HFFc6 (cell line): ENCODE measurements around the gene MYORG. TPM values are rescaled to one million over a fixed set of nuclear protein-coding genes. Genes with fewer than 3 reads are reported as not detected.
A peak's percentile ranks its signal among the peaks of the same experiment; 100 is the strongest.

ENCODE experiments used
- DNase-seq: peaks from one replicate; pipeline ENCODE4 v3.0.0-alpha.2; 2018
- H3K27ac Mint-ChIP-seq: 2 replicates; pipeline ENCODE4 v1.8.0; 2020; ENCODE audit warnings: mild to moderate bottlenecking, mixed read lengths
- H3K27me3 Mint-ChIP-seq: 2 replicates; pipeline ENCODE4 v1.8.0; 2021; ENCODE audit warnings: mild to moderate bottlenecking, moderate library complexity, mixed read lengths; ENCODE audit not compliant: insufficient read depth
- H3K36me3 Mint-ChIP-seq: 2 replicates; pipeline ENCODE4 v1.8.0; 2021; ENCODE audit warnings: low read depth, mixed read lengths
- H3K4me1 Mint-ChIP-seq: 2 replicates; pipeline ENCODE4 v1.8.0; 2020; ENCODE audit warnings: low read depth, mixed read lengths
- H3K4me3 Mint-ChIP-seq: 2 replicates; pipeline ENCODE4 v1.8.0; 2020; ENCODE audit warnings: mild to moderate bottlenecking, moderate library complexity, mixed read lengths
- H3K9me3 Mint-ChIP-seq: 2 replicates; pipeline ENCODE4 v1.8.0; 2020; ENCODE audit warnings: mild to moderate bottlenecking, mixed read lengths
- CTCF ChIP-seq: fragments of 200-600 bp; sonication (generic); IDR thresholded peaks from 2 replicates; pipeline ENCODE4 v1.5.0; 2021; ENCODE audit warnings: antibody characterized with exemption, mild to moderate bottlenecking
- total RNA-seq, 6 experiments: library from RNA; stranded (reverse); fragmentation: NEBNext Ultra II Directional; extraction: Animal tissue kit (Norgen Biotek cat#: 25700); gene quantifications; 2 replicates in 1 of 6; 3 replicates in 5 of 6; pipeline ENCODE4 v1.2.3, GENCODE V29; 2021

The MYORG gene
- total RNA-seq, 6 experiments from 2014 or later = 0.96 to 2.2 (median 1.4) TPM

- no peak for DNase-seq
- Mint-ChIP-seq H3K4me3 (no peak overlapping the region), H3K36me3 (peaks cover 10% of the 10 kb centered on the region), H3K9me3 (no peaks in the 10 kb centered on the region), H3K27ac (no peak overlapping the region), H3K27me3 (peaks cover 4% of the 10 kb centered on the region), H3K4me1 (peaks cover 27% of the 10 kb centered on the region)
- no peak for TF ChIP-seq CTCF
Measured at GRCh38 chr9:34333836-34334235, 42.9 kb downstream of the MYORG start.

- H3K4me3 Mint-ChIP-seq = no peak overlapping the region
- peaks cover 5% of the 10 kb centered on the region; the same call in 1 of the 2 replicates for H3K36me3 Mint-ChIP-seq
- no peak overlapping the region for H3K27ac Mint-ChIP-seq
Measured at GRCh38 chr9:34332076-34332964, 44.4 kb downstream of the MYORG start.

GRCh38 chr9:34331196-34331595 is 45.5 kb downstream of the MYORG start:
- H3K9me3 Mint-ChIP-seq = no peaks in the 10 kb centered on the region
- peaks cover 49% of the 10 kb centered on the region for H3K4me1 Mint-ChIP-seq
- DNase-seq = no peak
- TF ChIP-seq CTCF = no peak
- peaks cover 5% of the 10 kb centered on the region; the same call in 1 of the 2 replicates for H3K36me3 Mint-ChIP-seq
- H3K27me3 Mint-ChIP-seq = peaks cover 4% of the 10 kb centered on the region
- H3K4me3 Mint-ChIP-seq = no peak overlapping the region
- H3K27ac Mint-ChIP-seq = no peak overlapping the region

More at GRCh38 chr9:34332076-34332964, 44.4 kb downstream of the MYORG start:
- H3K27me3 Mint-ChIP-seq = peaks cover 4% of the 10 kb centered on the region
- peaks cover 38% of the 10 kb centered on the region for H3K4me1 Mint-ChIP-seq
- no peaks in the 10 kb centered on the region for H3K9me3 Mint-ChIP-seq
- peak; percentile 38 for DNase-seq
- TF ChIP-seq CTCF = peak; percentile 67; the same call in 1 of the 2 replicates

GRCh38 chr9:34328987-34329832 is 47.5 kb downstream of the MYORG start, which contains the start of the genes KIF24 and NUDT2:
TSS of gene KIF24 (minus strand) at chr9:34329268. CDS start at chr9:34311346, 17,922 bp downstream.
TSS of gene NUDT2 (plus strand) at chr9:34329569. CDS start at chr9:34339040, 9,471 bp downstream.
- no peak for TF ChIP-seq CTCF
- Mint-ChIP-seq H3K27me3 (peaks cover 4% of the 10 kb centered on the region), H3K4me3 (peak within 1 kb of the TSS; percentile 99), H3K4me1 (peaks cover 61% of the 10 kb centered on the region), H3K36me3 (peaks cover 5% of the 10 kb centered on the region; the same call in 1 of the 2 replicates), H3K27ac (peak within 1 kb of the TSS; percentile 99), H3K9me3 (no peaks in the 10 kb centered on the region)
- peak; percentile 100 for DNase-seq

GRCh38 chr9:34328500-34328986 is 48.2 kb downstream of the MYORG start:
- Mint-ChIP-seq H3K4me3 (peak overlapping the region; percentile 99), H3K27ac (peak overlapping the region; percentile 99), H3K36me3 (peaks cover 5% of the 10 kb centered on the region; the same call in 1 of the 2 replicates), H3K27me3 (peaks cover 4% of the 10 kb centered on the region), H3K4me1 (peaks cover 68% of the 10 kb centered on the region), H3K9me3 (no peaks in the 10 kb centered on the region)
- DNase-seq = no peak
- no peak for TF ChIP-seq CTCF
